B cell (primary cell): ENCODE results near the gene PCOLCE2. TPM values are rescaled to one million over a fixed set of nuclear protein-coding genes. Genes with fewer than 3 reads are reported as not detected.

Experiments
- ATAC-seq: fragments of 200-7000 bp; cut with Tn5 transposase; one replicate; pipeline ENCODE4 v1.10.0; 2021; ENCODE audit warnings: low read depth, mild to moderate bottlenecking, moderate number of reproducible peaks, moderate library complexity
- CTCF ChIA-PET: fragments of 350-600 bp; sonication (Branson Sonifier 250); formaldehyde crosslinking; loops from one replicate; lab custom pipeline; 2021; ENCODE audit warnings: antibody characterized with exemption, inconsistent platforms; lab: Charles Lee
- POLR2A ChIA-PET: fragments of 350-600 bp; sonication (Branson Sonifier 250); formaldehyde crosslinking; loops from one replicate; lab custom pipeline; 2021; ENCODE audit warnings: antibody characterized with exemption; lab: Charles Lee
- DNase-seq: peaks from one replicate; pipeline ENCODE4 v3.0.0; 2013
- H2AFZ ChIP-seq: 2 replicates; pipeline ENCODE4 v1.6.1; 2012; ENCODE audit warnings: mild to moderate bottlenecking, low read depth, low read length; ENCODE audit not compliant: insufficient read depth, poor library complexity, severe bottlenecking
- H3K27ac ChIP-seq, 2 donors: 1 replicate in 1 of 2; 2 replicates in 1 of 2; pipeline ENCODE4 v1.5.1; 2012 to 2013; ENCODE audit warnings: low read length in 2 of 2, mild to moderate bottlenecking in 2 of 2, moderate library complexity in 1 of 2
- H3K27me3 ChIP-seq, 4 experiments: fragments of 200-600 bp in 1 of 4; sonication (generic) in 1 of 4; replicated peaks in 1 of 4; 1 replicate in 2 of 4; 2 replicates in 2 of 4; pipeline versions ENCODE4 v1.6.1 to v1.7.0; 2013 to 2016; ENCODE audit warnings: low read length in 3 of 4, mild to moderate bottlenecking in 2 of 4, mixed read lengths in 1 of 4, moderate library complexity in 1 of 4; ENCODE audit not compliant: insufficient read depth in 4 of 4, control insufficient read depth in 3 of 4; ENCODE audit errors: control extremely low read depth in 1 of 4
- H3K36me3 ChIP-seq, 2 experiments: replicated peaks in 1 of 2; 1 replicate in 1 of 2; 2 replicates in 1 of 2; pipeline versions ENCODE4 v1.6.1 to v1.7.1; 2013; ENCODE audit warnings: low read length in 1 of 2; ENCODE audit not compliant: insufficient read depth in 2 of 2, control insufficient read depth in 1 of 2; ENCODE audit errors: control extremely low read depth in 1 of 2, extremely low read depth in 1 of 2
- H3K4me1 ChIP-seq, 2 donors: fragments of 200-600 bp in 1 of 2; sonication (generic) in 1 of 2; 1 replicate in 1 of 2; 2 replicates in 1 of 2; pipeline versions ENCODE4 v1.5.1 to v1.6.1; 2013 to 2017; ENCODE audit warnings: low read length in 2 of 2; ENCODE audit not compliant: control insufficient read depth in 2 of 2, insufficient read depth in 2 of 2
- H3K4me2 ChIP-seq: replicated peaks from 2 replicates; pipeline ENCODE3; 2012; ENCODE audit warnings: mild to moderate bottlenecking, low read depth, low read length; ENCODE audit not compliant: poor library complexity, severe bottlenecking
- H3K4me3 ChIP-seq, 5 experiments: fragments of 200-600 bp in 1 of 5; sonication (generic) in 1 of 5; 1 replicate in 3 of 5; 2 replicates in 2 of 5; pipeline versions ENCODE4 v1.5.1 to v1.7.0; 2011 to 2016; ENCODE audit warnings: low read length in 4 of 5, mild to moderate bottlenecking in 4 of 5, low read depth in 2 of 5, control low read depth in 1 of 5, moderate library complexity in 1 of 5; ENCODE audit not compliant: insufficient read depth in 1 of 5; ENCODE audit errors: control extremely low read depth in 1 of 5, extremely low read depth in 1 of 5
- H3K79me2 ChIP-seq: fragments of 200-600 bp; sonication (generic); one replicate; pipeline ENCODE4 v1.6.0; 2016; ENCODE audit warnings: low read length; ENCODE audit not compliant: control insufficient read depth, insufficient read depth
- H3K9ac ChIP-seq: fragments of 200-600 bp; sonication (generic); 2 replicates; pipeline ENCODE4 v1.6.1; 2017; ENCODE audit warnings: mild to moderate bottlenecking, low read length, moderate library complexity
- H3K9me3 ChIP-seq, 3 donors: one replicate each; pipeline versions ENCODE4 v1.6.1 to v1.7.1; 2013; ENCODE audit warnings: low read length in 2 of 3; ENCODE audit not compliant: control insufficient read depth in 2 of 3, insufficient read depth in 1 of 3; ENCODE audit errors: control extremely low read depth in 1 of 3
- H4K20me1 ChIP-seq: 2 replicates; pipeline ENCODE4 v1.6.0; 2012; ENCODE audit warnings: mild to moderate bottlenecking, low read length; ENCODE audit not compliant: insufficient read depth, control insufficient read depth, poor library complexity, severe bottlenecking
- H3K27ac Mint-ChIP-seq: one replicate; pipeline ENCODE4 v1.8.0; 2021; ENCODE audit warnings: mixed read lengths
- H3K27me3 Mint-ChIP-seq: one replicate; pipeline ENCODE4 v1.8.0; 2021; ENCODE audit warnings: mixed read lengths
- H3K4me1 Mint-ChIP-seq: one replicate; pipeline ENCODE4 v1.8.0; 2021; ENCODE audit warnings: mixed read lengths
- H3K4me3 Mint-ChIP-seq: one replicate; pipeline ENCODE4 v1.8.0; 2021; ENCODE audit warnings: mixed read lengths
- H3K9me3 Mint-ChIP-seq: one replicate; pipeline ENCODE4 v1.8.0; 2022; ENCODE audit warnings: mixed read lengths; ENCODE audit not compliant: insufficient read depth
- EZH2 ChIP-seq: IDR thresholded peaks from 2 replicates; pipeline ENCODE4 v1.6.1; 2012; ENCODE audit warnings: borderline replicate concordance, low read depth, mild to moderate bottlenecking, moderate library complexity, low read length; ENCODE audit not compliant: insufficient read depth, poor library complexity, severe bottlenecking
- WGBS: methylation state at CpG from one replicate; pipeline ENCODE4 v1.1.5; 2013; ENCODE audit warnings: missing lambda C conversion rate; ENCODE audit not compliant: insufficient coverage; 5-methylcytosine and 5-hydroxymethylcytosine counted together
- intact Hi-C: fragments of 100-400 bp; cut with micrococcal nuclease; formaldehyde crosslinking; loops from one replicate; pipeline ENCODE4 v1.10.0; 2022
- polyA plus RNA-seq: library from polyadenylated mRNA; depleted of rRNA; stranded (reverse); fragments of >200 nt; gene quantifications from 2 replicates; pipeline ENCODE4 v1.2.3, GENCODE V29; 2012
- total RNA-seq, 2 donors: library from RNA; stranded (reverse); fragments of 120-200 nt in 1 of 2; gene quantifications; 1 replicate in 1 of 2; 2 replicates in 1 of 2; pipeline versions ENCODE4 v1.2.3 to v1.2.4, GENCODE V29; 2013 to 2022
- TF ChIP-seq, protein P1 (sequence below): fragments of 200-600 bp; IDR thresholded peaks from one replicate; pipeline ENCODE4 v1.8.0; 2022; ENCODE audit warnings: antibody characterized with exemption, mild to moderate bottlenecking

Gene PCOLCE2
- total and polyA plus RNA-seq, 2 donors (not counting 1 experiment from before 2014, with no cell fraction given): not detected

DNA sequence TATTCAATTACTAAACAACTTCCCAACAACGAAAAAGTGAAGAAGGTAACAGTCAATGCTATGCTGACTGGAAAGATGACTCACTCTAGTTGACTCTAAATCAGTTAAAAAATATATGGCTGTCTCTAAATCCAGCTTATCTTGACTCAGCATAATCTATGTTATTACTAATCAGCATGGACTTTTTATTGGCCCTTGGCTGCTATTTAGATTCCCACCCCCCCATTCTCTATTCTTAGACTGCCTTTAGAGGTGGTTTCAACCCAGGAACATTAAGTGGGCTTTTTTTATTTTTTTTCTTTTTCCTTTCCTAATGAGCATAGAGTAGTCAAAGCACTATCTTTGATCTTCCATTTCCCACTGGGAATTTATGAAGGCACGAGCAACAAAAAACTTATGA lies 1.9 kb downstream of the PCOLCE2 start:
- Mint-ChIP-seq H3K27me3 (peaks cover 48% of the 10 kb centered on the region), H3K4me3 (no peak overlapping the region), H3K27ac (no peak overlapping the region), H3K4me1 (peaks cover 6% of the 10 kb centered on the region), H3K9me3 (no peaks in the 10 kb centered on the region)
- Histone ChIP-seq H3K27me3 (peaks cover 0 to 30% (median 14%) of the 10 kb centered on the region in 4 experiments), H3K79me2 (no peaks in the 10 kb centered on the region), H3K9me3 (no peaks in the 10 kb centered on the region), H3K4me2 (no peak overlapping the region), H2AFZ (no peak overlapping the region), H3K36me3 (no peaks in the 10 kb centered on the region), H3K27ac (no peak overlapping the region), H3K4me1 (peaks cover 12 to 13% of the 10 kb centered on the region in 2 donors), H4K20me1 (no peaks in the 10 kb centered on the region), H3K9ac (no peak overlapping the region), H3K4me3 (no peak overlapping the region)
- WGBS: 80% methylated on average over 1 of the region's 2 CpGs
- TF ChIP-seq, protein P1, sequence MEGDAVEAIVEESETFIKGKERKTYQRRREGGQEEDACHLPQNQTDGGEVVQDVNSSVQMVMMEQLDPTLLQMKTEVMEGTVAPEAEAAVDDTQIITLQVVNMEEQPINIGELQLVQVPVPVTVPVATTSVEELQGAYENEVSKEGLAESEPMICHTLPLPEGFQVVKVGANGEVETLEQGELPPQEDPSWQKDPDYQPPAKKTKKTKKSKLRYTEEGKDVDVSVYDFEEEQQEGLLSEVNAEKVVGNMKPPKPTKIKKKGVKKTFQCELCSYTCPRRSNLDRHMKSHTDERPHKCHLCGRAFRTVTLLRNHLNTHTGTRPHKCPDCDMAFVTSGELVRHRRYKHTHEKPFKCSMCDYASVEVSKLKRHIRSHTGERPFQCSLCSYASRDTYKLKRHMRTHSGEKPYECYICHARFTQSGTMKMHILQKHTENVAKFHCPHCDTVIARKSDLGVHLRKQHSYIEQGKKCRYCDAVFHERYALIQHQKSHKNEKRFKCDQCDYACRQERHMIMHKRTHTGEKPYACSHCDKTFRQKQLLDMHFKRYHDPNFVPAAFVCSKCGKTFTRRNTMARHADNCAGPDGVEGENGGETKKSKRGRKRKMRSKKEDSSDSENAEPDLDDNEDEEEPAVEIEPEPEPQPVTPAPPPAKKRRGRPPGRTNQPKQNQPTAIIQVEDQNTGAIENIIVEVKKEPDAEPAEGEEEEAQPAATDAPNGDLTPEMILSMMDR: no peak
- TF ChIP-seq EZH2: no peak
- CTCF ChIA-PET: no interaction called here
- intact Hi-C loops: no loop called here
- POLR2A ChIA-PET: no interaction called here
- DNase-seq (no peak), ATAC-seq (no peak)

DNA sequence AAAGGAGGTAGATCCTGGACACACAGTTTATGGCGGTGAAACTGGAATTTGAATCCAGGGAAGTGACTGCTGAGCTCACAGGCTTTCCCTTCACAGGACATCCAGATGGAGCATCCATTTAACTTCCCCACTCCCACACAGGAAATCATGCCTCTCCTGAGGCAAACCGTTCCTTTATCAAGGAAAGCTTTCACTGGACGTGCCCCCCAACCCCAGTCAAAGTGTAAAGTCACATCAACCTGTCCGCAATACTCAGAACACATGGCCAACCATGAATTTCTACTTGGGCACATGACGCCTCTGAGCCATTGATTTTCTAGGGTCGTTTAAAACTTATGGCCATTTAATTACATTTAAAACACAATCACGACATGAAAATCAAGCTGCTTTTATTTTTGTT lies 2.9 kb downstream of the PCOLCE2 start:
- peaks cover 12 to 13% of the 10 kb centered on the region in 2 donors for H3K4me1 ChIP-seq
- Mint-ChIP-seq H3K9me3 (no peaks in the 10 kb centered on the region), H3K4me1 (peaks cover 6% of the 10 kb centered on the region), H3K27me3 (peaks cover 48% of the 10 kb centered on the region), H3K4me3 (no peak overlapping the region), H3K27ac (no peak overlapping the region)
- no peaks in the 10 kb centered on the region for H4K20me1 ChIP-seq
- H3K9ac ChIP-seq: no peak overlapping the region
- ATAC-seq (no peak), DNase-seq (no peak)
- H3K4me3 ChIP-seq: no peak overlapping the region
- H3K9me3 ChIP-seq: no peaks in the 10 kb centered on the region
- peaks cover 0 to 26% (median 14%) of the 10 kb centered on the region in 4 experiments for H3K27me3 ChIP-seq
- no peak overlapping the region for H2AFZ ChIP-seq
- intact Hi-C loops: no loop called here
- ChIA-PET POLR2A (no interaction called here), CTCF (no interaction called here)
- H3K79me2 ChIP-seq: no peaks in the 10 kb centered on the region
- no peak overlapping the region for H3K4me2 ChIP-seq
- H3K36me3 ChIP-seq: no peaks in the 10 kb centered on the region
- WGBS: 92% methylated on average over 4 of the region's 7 CpGs
- no peak overlapping the region for H3K27ac ChIP-seq
- TF ChIP-seq EZH2: no peak
- TF ChIP-seq, protein P1: no peak
